GM19467 (cell line): ENCODE results near the gene TSPAN11.

ENCODE experiments used
- ATAC-seq: cut with Tn5 transposase; IDR thresholded peaks from one replicate; pipeline ENCODE4 v1.9.1; 2021; ENCODE audit warnings: mild to moderate bottlenecking, moderate library complexity; ENCODE audit not compliant: unreplicated experiment

TSPAN11 gene

DNA sequence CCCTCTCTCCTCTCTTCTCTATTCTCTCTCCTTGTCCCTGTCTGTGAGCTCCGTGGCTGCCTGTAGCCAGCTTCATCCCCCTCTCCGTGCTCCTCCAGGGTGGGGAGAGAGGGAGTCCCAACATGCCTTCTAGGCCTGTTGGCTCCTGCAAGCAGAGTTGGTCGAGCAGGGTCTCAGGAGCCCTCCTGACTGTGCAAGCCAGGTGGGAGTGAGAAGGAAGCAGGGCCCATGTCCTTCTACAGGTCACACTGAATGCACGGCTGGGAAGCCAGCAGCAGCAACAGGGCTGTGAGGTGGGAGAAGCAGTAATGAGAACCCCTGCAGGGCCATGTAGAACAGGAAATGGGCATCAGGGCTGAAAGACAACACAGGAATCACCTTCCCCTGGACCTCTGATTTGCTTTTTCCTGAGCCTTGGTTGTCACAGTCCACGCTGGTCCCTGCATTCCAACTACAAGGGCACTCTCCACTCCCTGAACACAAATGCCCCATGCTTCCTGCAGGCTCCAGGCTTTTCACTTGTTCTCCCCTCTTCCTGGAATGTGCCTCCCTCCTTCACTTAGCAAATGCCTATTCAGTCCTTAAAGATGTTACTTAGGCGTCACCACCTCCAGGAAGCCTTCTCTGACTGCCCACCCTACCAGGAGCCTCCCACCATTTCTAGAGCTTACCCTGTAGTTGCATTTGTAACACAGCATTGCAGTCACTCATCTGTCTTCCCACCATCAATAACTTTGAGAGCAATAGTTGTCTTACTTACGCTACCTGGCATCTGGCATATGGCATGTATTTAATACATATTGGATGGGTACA is 51.2 kb downstream of the TSPAN11 start:
- no peak for ATAC-seq

DNA sequence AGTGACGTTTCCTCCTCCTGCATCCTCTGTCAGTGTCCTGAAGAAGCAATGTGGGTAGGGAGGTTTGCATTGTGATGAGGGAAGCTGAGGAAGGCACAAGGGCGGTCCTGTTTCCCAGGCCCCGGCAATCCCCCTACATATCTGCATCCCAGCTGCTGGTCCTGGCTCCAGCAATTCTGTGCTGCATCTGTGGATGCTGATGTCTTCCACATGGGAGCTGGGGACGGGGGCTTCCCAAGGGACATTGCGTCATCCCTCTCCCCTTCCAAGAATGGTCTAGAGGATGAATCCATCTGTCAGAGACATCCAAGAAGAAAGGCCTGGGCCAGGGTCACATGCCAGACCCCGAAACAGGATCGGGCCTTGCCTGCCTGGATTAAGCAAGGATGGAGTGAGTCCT is 52.1 kb downstream of the TSPAN11 start:
- no peak for ATAC-seq

DNA sequence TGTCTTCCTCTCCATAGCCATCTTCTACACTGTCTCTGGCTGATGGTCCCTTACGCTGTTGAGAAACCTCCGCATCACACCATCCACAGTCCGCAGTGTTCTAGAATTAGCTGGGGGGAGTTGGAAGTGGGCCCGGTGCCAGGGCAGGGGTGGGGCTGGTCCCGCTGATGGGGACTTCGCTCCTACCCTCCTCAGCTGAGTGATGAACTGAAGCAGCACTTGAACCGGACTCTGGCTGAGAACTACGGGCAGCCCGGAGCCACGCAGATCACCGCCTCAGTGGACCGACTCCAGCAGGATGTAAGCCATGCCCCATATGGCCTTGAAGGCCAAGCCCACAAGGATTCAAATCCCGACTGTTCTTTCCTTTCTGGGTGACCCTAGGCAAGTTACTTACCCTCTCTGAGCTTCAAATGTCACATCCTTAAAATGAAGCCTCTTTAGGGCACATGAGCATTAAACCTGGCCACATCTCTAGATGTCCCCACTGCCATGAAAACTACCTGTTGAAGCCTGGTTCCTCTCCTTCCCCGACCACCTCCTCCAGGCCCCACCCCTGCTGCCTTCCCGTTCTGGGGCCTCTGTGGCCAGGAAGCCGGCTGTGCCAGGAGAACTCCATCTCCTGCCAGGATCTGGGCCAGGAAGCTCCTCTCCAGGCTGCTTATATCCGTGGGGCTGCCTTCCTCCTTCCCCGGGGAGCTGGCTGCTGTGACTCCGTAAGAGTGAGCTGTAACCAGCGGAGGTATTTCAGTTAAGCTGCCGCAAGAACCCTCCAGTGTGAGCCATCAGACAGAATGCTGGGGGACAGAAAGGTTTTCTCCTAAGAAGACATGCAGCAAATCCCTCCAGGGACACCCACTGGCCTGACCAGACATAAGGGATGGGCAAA is 53.1 kb downstream of the TSPAN11 start:
- ATAC-seq, result no peak

DNA sequence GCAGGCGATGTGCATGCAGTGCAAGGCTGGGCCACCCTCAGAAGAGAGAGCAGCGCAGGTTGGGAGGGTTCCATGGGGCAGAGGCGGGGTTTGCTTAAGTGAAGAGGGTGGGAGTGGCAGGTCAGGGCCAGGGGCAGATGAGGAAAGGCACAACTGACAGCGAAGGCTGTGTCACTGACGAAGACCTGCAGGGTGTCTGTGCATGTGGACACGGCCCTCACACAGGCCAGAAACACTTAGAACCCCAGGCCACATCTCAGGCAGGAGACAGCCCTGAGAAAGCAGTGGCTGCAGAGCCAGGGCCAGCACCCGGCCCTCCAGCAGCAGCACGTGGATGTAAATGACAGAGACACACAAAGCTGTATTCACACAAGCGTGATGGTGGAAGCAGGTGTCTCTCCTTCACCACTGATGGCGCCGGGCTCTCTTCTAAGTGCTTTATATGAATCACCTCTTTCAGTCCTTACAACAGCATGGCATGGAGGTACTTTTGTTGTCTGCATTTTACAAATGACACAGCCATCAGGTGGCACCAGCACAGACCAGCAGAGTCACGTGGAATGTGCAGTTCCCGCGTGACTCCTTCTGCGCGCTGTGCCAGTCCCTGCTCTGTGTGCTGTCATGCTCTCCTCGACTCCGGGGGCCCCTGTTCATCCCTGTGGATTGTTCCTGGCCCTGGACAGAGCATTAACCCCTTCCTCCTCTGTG is 54.6 kb downstream of the TSPAN11 start:
- no peak for ATAC-seq

DNA sequence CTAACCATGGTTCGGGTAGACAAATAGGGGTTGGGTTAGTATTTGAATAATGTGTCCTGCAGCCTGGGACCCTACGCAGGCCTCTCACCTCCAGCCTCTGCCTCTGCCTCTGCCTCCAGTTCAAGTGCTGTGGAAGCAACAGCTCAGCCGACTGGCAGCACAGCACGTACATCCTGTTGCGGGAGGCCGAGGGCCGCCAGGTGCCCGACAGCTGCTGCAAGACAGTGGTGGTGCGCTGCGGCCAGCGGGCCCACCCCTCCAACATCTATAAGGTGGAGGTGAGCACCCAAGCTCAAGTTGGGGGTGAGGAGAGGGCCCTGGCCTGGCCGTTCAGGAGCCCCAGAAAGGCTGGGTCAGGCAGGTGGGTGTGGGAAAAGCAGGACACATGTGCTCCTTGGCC is 55.9 kb downstream of the TSPAN11 start:
- no peak for ATAC-seq

DNA sequence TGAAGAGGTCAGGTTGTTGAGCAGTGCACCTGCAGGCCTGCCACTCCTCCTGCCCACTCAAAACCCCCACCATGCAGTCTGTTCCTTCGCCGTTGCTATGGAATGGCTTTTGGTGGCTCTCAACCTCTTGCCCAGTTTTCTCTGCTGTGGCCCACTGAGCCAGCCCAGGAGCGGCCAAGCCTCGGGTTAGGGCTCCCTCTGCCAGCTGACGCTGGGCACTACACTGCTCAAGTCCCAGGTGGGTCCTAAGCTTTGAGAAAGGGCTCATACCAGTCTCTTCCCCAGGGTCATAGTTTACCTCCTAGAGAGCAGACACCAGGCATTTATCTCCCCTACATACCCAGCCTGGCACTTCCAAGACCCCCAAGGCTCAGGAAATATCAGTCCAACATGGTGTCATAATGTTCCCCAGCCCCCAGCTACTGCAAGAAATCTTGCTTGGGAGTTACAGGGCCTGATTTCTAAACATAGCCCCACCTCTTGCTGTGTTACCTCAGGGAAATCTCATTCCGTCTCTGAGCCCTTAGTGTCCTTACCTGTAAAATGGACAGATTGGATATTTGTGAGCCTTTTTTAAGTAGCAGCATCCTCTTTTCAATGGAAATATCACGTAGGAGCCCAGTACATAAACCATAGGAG is 59.4 kb downstream of the TSPAN11 start:
- ATAC-seq, result peak; percentile 54

DNA sequence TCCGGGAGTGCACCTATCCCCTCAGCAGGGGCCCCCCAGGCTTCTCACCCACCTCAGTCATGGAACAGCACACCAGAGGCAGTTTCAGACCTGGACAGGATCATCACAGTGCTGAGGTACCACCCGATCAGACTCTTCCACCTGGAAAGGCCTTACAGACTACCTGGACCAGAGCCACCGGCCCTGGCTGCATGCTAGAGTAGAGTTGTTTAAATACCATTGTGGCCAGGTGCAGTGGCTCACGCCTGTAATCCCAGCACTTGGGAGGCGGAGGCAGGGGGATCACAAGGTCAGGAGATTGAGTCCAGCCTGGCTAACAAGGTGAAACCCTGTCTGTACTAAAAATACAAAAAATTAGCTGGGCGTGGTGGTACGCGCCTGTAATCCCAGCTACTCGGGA is 61.5 kb downstream of the TSPAN11 start:
- no peak for ATAC-seq

DNA sequence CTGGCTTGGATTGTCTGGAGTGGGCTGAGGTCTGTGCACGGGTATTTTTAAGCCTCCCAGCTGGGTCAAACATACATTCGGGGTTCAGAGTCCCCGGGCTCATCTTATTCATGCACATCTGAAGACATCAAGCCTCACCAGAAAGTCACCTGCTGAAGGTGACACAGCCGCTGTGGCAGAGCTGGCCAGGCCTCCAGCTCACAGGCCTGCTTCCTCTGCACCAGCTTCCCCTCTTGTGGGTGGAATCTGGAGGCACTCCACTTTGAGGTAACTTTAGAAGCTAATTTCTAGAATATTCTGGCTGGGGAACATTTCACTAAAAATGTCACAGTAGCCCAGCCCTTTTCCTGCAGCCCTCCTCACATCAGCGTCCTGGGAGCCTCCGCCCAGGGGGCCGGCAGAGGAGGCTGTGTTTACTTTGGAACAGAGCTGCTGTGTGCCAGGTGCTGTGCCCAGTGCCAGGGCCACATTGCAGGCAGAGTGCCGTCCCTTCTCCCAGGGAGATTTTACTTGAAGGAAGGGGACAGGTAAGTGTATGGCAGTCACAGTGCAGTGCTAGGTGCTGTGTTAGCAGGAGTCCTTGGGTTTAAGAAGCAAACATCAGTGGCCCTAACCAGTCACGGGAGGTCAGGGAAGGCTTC is 62.2 kb downstream of the TSPAN11 start:
- no peak for ATAC-seq

DNA sequence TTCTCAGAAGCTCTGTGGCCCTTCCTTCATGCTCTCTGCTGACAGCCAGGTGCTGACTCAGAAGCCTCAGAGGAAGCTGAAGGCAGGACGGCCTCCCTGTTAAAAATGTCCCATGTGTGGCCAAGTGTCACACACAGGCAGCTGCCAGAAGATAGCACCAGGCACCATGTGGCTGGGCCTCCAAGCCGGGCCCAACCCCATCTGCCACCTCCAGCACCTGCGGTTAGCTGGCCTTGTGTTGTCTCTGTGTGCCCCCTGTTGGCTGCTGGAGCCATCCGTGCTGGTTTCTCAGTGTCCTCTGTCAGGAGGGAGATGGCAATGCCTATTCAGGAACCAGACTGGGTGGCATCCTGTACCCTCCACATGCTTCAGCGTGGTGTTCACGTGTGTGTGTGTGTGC is 63.2 kb downstream of the TSPAN11 start:
- ATAC-seq, result no peak

DNA sequence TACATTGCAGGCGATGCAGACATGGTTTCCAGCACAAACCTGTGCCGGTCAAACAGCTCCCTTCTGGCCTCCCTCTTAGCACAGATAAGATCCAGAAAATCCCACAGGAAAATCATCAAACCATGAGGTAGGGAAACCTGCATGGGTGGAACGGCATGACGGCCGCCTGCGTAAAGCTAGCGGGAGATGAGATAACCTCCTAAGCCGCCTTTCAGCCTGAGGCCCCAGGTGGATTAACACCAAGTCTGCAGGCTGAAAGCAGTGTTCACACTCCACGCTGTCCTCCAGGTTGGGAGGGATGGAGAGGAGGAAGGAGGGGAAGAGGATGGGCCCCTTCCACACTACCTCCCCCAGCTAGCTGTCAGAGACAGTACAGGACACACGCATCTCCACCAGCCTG is 63.8 kb downstream of the TSPAN11 start:
- ATAC-seq, result no peak

DNA sequence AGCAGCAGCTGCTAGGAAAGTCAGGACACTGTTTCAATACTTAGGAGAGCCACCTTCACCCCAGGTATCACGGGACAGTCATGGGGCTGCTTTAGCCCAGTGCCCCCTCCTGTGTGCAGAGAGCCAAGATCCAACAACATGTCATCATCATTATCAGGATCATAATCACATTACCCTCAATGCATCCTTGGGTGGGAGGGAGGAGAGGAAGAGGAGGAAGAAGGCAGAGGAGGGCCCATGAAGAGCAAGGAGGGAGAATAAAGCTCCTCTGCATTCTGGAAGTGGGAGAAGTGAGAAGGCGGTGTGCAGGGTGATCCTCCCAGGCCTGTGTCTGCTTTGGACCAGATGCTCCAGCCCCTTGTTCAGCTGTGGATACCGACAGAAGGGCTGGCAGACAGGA is 64.2 kb downstream of the TSPAN11 start:
- no peak for ATAC-seq

DNA sequence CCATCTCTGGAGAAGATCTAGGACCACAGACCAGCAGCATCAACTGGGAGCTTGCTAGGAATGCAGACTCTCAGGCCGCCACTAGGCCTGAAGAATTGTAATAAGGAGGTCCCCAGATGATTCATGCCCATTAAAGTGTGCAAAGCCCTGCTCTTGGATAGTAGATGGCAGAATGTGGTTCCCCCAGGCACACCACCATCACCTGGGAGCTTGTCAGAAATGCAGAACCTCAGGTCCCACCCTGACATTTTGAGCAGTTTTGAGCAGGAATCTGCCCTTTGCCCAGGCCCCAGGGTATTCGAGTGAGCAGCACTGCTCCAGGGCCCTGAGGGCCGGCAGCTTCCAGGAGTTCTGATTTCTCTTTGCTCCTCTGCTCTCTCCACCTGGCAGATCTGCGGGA is 64.9 kb downstream of the TSPAN11 start:
- no peak for ATAC-seq

DNA sequence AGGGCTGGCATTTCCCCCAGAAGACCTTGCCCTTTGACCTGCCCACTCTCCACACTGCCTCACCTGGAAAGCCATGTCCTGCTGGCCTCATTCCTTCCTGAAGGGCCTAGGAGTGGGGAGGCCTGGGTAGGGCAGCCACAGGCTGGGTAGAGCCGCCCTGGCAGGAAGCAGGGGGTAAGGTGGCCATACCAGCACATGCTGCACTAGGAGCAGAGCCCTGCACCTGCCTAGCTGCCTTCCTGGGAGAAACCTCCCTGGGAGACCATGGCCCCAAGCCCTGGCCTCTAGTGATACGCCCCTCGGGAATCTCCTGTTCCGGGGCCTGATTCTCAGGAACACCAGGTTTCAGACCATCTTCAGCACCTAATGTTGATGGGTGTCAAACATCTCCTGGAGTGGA is 65.8 kb downstream of the TSPAN11 start:
- no peak for ATAC-seq

DNA sequence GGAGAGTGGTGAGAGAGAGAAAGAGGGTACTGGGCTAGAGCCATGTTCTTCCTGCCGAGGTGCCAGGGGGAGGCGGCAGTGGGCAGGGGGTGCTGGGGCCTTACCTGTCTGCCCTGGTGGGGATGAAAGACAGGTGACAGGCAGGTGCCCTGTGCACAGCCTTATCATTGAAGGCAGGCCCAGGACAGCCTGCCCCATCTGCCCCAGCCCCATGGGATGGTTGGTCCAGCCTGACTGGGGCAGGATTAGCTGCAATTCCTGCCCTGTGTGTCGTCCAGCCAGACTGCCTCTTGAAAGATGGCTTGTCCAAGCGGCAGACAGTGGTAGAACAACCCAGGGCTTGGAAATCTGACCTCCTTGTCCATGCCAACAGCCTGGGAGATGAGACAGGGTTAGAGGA is 67.2 kb downstream of the TSPAN11 start:
- ATAC-seq, result no peak

DNA sequence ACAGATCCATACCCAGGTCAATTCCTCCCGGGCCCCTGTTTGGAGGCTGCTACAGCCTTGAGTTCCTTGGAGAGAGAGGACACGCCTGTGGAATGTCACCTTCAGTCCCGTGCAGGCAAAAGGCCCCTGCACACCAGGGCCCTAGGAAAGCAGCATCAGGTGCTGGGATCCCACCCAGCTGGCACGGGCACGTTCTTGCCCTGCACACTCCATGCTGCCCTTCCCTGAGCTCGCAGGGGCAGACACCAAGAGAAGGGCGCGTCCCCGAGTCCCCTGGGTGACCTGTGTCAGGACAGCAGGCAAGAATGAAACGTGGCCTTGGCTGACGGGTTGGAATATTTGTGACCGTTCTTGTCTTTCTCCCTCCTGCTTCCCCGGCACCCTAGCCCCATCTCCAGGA is 67.7 kb downstream of the TSPAN11 start:
- no peak for ATAC-seq

DNA sequence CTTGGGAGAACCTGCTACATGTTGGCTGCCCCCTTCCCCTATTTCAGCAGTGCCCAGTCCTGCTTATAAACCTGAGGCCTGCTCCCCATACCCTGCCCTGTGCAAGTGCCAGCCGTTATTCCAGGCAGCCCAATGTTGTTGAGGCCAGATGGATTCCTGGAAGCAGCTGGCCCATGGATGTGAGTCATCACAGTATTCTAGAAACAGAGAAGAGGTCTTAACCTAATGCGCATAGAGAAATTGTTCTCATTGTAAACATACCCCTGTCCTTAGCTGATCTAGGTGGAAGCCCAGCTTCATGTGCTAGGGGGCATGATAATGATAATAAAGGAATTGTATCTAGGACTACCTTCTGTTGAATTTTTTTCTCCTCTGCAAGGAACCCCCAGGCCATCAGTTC is 69.7 kb downstream of the TSPAN11 start:
- ATAC-seq, result no peak

DNA sequence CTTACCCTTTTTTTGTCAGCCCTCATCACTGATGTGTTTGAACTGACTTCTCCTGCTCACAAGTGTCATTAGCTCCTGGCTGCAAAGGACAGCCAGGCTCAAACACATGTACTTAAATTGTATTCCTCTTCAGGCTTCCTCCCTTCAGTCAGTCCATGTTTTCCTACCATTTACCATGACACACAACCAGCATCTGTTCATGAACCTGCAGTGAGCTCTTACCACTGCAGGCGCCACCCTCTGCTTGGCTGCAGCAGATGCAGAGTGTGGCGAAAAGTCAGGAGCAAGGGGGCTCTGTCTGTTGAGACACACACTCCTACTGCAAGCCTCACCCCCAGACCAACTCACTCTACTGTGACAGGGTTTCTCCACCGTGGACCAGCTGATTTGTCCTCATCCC is 70.2 kb downstream of the TSPAN11 start:
- no peak for ATAC-seq

DNA sequence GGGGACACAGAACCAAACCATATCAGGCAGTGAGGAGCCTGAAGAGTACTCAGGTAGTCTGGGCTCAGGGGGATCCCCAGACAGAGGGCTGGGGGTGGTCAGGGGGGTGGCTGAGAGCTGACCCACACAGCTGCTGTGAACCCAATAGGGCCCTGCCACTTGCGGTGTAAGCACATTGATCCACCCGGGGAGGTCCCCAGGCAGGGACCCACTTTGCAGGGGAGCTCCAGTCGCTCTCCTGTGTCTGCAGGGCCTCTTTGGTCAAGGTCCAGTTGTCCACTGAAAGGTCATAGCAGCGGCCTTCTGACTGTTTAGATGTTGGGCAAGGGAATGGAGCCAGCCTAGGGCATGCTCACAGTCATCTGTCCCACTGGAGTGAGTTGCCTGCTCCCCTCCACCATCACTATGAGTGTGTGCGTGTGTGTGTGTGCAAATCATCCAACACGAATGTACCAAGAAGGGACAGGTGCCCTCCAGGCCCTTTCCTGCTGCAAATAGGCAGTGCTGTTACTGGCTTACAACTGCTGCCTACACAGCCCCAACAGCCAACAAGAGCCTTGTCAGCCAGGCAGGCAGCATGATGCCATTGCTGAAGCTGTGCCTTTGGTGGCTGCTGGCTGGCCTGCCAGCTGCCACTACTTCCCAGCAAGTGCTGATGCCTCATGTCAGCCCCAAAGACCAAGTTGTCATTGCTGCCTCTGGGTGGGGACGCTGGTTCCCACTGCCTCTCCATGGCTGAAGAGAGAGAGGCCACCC is 71.3 kb downstream of the TSPAN11 start:
- no peak for ATAC-seq

DNA sequence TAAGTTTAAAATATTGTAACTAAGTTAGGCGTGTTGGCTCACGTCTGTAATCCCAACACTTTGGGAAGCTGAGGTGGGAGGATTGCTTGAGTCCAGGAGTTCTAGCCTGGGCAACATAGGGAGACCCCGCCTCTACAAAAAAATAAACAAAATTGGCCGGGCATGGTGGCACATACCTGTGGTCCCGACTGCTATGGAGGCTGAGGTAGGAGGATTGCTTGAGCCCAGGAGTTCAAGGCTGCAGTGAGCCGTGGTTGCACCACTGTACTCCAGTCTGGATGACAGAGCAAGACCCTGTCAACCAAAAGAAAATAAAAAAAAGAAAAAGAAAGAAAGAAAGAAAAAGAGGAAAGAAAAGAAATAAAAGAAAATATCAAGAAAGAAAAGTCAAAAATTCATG is 72.5 kb downstream of the TSPAN11 start:
- ATAC-seq, result no peak

DNA sequence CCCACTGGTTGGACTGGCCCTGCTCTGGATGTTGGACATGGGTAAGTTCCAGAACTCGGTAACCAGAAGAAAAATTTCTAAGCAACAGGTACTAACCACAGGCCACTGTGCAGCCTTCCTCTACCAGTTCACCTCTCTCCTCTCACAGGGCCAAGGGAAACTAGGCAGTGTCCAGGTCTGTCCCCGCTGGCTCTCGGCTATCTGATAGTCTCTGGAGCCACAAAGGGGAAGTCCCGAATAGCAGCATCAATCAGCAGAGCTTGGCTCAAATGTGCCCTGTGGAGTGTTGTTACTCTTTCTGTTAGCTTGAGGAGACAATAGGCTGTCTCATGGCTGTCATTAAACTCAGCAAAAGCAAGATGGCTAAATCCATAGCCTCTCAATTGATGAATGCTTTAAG is 73.2 kb downstream of the TSPAN11 start:
- ATAC-seq, result no peak
